ENCODE results near the gene TARBP1. TPM values are rescaled to one million over a fixed set of nuclear protein-coding genes. Genes with fewer than 3 reads are reported as not detected.

Gene TARBP1
- total RNA-seq (10 to 100 TPM; 25.8 to 27.5 TPM), polyA plus RNA-seq (10 to 100 TPM in 1 of 2 donors, 1 to 10 TPM in 1; 10.0 to 14.1 TPM)

- H3K4me3 ChIP-seq (ENCODE audit: low read length in 2 of 2): peak within 1 kb of the TSS; percentile 47 to 63
- POLR2A ChIA-PET (ENCODE audit: partially characterized antibody): interaction anchor here (0.9 to 3.5 kb wide), 21 partner anchors 8 to 1521 kb away, joined by 3 to 35 read pairs (median 4); partner anchors contain the start of genes B3GALNT2, COA6, IRF2BP2 and RBM34
- peaks cover 29% of the 10 kb centered on the region for H3K4me1 ChIP-seq (ENCODE audit: insufficient read depth, low read length)
- Mint-ChIP-seq H3K27ac (peak within 1 kb of the TSS; percentile 57 to 96 (median 89)), H3K27me3 (peaks cover 5 to 9% of the 10 kb centered on the region in 2 donors), H3K4me1 (peaks cover 15 to 44% (median 27%) of the 10 kb centered on the region in 4 donors), H3K36me3 (no peaks in the 10 kb centered on the region), H3K9me3 (no peaks in the 10 kb centered on the region), H3K4me3 (peak within 1 kb of the TSS; percentile 87 to 93 (median 90))
- CTCF ChIA-PET (ENCODE audit: partially characterized antibody): no interaction called here
- no peaks in the 10 kb centered on the region for H3K9me3 ChIP-seq (ENCODE audit: control insufficient read depth in 1 of 2, low read length in 2 of 2)
- peak; percentile 73 to 83 (median 82) for DNase-seq
- no peaks in the 10 kb centered on the region for H3K27me3 ChIP-seq (ENCODE audit: insufficient read depth, low read length)
- intact Hi-C loops (cut with micrococcal nuclease): loop anchor here (1.0 to 5.0 kb wide), 5 partner anchors 120 to 1024 kb away; partner anchors contain the start of genes ARID4B, B3GALNT2, GGPS1 and IRF2BP2
- H3K27ac ChIP-seq (ENCODE audit: low read depth, low read length): peak within 1 kb of the TSS; percentile 42
- H3K36me3 ChIP-seq (ENCODE audit: insufficient read depth, low read length): no peaks in the 10 kb centered on the region
These were observed at the start of gene TARBP1 for GRCh38 chr1:234478481-234479309. TARBP1 (minus strand) TSS chr1:234479179; CDS start chr1:234479103, 76 bp downstream.

GRCh38 chr1:234528074-234528865, 49.3 kb upstream of the TARBP1 start:
- ChIA-PET POLR2A (ENCODE audit: partially characterized antibody) (no interaction called here), CTCF (ENCODE audit: partially characterized antibody) (no interaction called here)
- no peak for DNase-seq
- Histone ChIP-seq H3K27me3 (ENCODE audit: insufficient read depth, low read length) (no peaks in the 10 kb centered on the region), H3K27ac (ENCODE audit: low read depth, low read length) (no peak overlapping the region), H3K4me1 (ENCODE audit: insufficient read depth, low read length) (peaks cover 4% of the 10 kb centered on the region), H3K9me3 (ENCODE audit: control insufficient read depth in 1 of 2, low read length in 2 of 2) (no peaks in the 10 kb centered on the region), H3K36me3 (ENCODE audit: insufficient read depth, low read length) (no peaks in the 10 kb centered on the region), H3K4me3 (ENCODE audit: low read length in 2 of 2) (no peak overlapping the region)
- Mint-ChIP-seq H3K4me3 (no peak overlapping the region), H3K27ac (no peak overlapping the region), H3K36me3 (no peaks in the 10 kb centered on the region), H3K4me1 (peaks cover 0 to 2% (median 0%) of the 10 kb centered on the region in 4 donors), H3K27me3 (peaks cover 10 to 11% of the 10 kb centered on the region in 2 donors), H3K9me3 (no peaks in the 10 kb centered on the region)
- intact Hi-C loops (cut with micrococcal nuclease): no loop called here

GRCh38 chr1:234527346-234527745, 48.4 kb upstream of the TARBP1 start:
- CTCF ChIA-PET (ENCODE audit: partially characterized antibody): no interaction called here
- H3K4me1 ChIP-seq (ENCODE audit: insufficient read depth, low read length): peaks cover 13% of the 10 kb centered on the region
- no peak overlapping the region for H3K27ac Mint-ChIP-seq
- POLR2A ChIA-PET (ENCODE audit: partially characterized antibody): no interaction called here
- no peak overlapping the region for H3K27ac ChIP-seq (ENCODE audit: low read depth, low read length)
- intact Hi-C loops (cut with micrococcal nuclease): no loop called here
- peaks cover 10 to 11% of the 10 kb centered on the region in 2 donors for H3K27me3 Mint-ChIP-seq
- no peaks in the 10 kb centered on the region for H3K9me3 Mint-ChIP-seq
- peaks cover 0 to 2% (median under 1%) of the 10 kb centered on the region in 4 donors for H3K4me1 Mint-ChIP-seq
- no peak for DNase-seq
- no peaks in the 10 kb centered on the region for H3K9me3 ChIP-seq (ENCODE audit: control insufficient read depth in 1 of 2, low read length in 2 of 2)
- H3K4me3 Mint-ChIP-seq: no peak overlapping the region
- H3K27me3 ChIP-seq (ENCODE audit: insufficient read depth, low read length): no peaks in the 10 kb centered on the region
- no peaks in the 10 kb centered on the region for H3K36me3 Mint-ChIP-seq
- H3K36me3 ChIP-seq (ENCODE audit: insufficient read depth, low read length): no peaks in the 10 kb centered on the region
- H3K4me3 ChIP-seq (ENCODE audit: low read length in 2 of 2): no peak overlapping the region

- intact Hi-C loops (cut with micrococcal nuclease): no loop called here
- POLR2A ChIA-PET (ENCODE audit: partially characterized antibody): no interaction called here
These were observed 47.9 kb upstream of the TARBP1 start for GRCh38 chr1:234526922-234527321.

GRCh38 chr1:234525099-234525799, 46.3 kb upstream of the TARBP1 start:
- no peaks in the 10 kb centered on the region for H3K9me3 ChIP-seq (ENCODE audit: control insufficient read depth in 1 of 2, low read length in 2 of 2)
- Mint-ChIP-seq H3K9me3 (no peaks in the 10 kb centered on the region), H3K27me3 (peaks cover 9% of the 10 kb centered on the region in 2 donors), H3K27ac (no peak overlapping the region), H3K4me1 (peaks cover 0 to 2% (median under 1%) of the 10 kb centered on the region in 4 donors), H3K4me3 (no peak overlapping the region), H3K36me3 (no peaks in the 10 kb centered on the region)
- no peak overlapping the region for H3K4me3 ChIP-seq (ENCODE audit: low read length in 2 of 2)
- no peaks in the 10 kb centered on the region for H3K27me3 ChIP-seq (ENCODE audit: insufficient read depth, low read length)
- intact Hi-C loops (cut with micrococcal nuclease): no loop called here
- ChIA-PET POLR2A (ENCODE audit: partially characterized antibody) (no interaction called here), CTCF (ENCODE audit: partially characterized antibody) (interaction anchor here (0.7 kb wide), 1 partner anchor 991 kb away, joined by 3 read pairs; no protein-coding TSS in a partner anchor)
- H3K36me3 ChIP-seq (ENCODE audit: insufficient read depth, low read length): no peaks in the 10 kb centered on the region
- no peak overlapping the region for H3K27ac ChIP-seq (ENCODE audit: low read depth, low read length)
- DNase-seq: no peak
- peaks cover 14% of the 10 kb centered on the region for H3K4me1 ChIP-seq (ENCODE audit: insufficient read depth, low read length)

More at GRCh38 chr1:234526922-234527321, 47.9 kb upstream of the TARBP1 start:
- no peaks in the 10 kb centered on the region for H3K36me3 Mint-ChIP-seq
- no peak overlapping the region for H3K4me3 ChIP-seq (ENCODE audit: low read length in 2 of 2)
- DNase-seq: no peak
- peaks cover 14% of the 10 kb centered on the region for H3K4me1 ChIP-seq (ENCODE audit: insufficient read depth, low read length)
- no peaks in the 10 kb centered on the region for H3K9me3 Mint-ChIP-seq
- H3K4me1 Mint-ChIP-seq: peaks cover 0 to 2% (median under 1%) of the 10 kb centered on the region in 4 donors
- no peaks in the 10 kb centered on the region for H3K9me3 ChIP-seq (ENCODE audit: control insufficient read depth in 1 of 2, low read length in 2 of 2)
- no peak overlapping the region for H3K27ac Mint-ChIP-seq
- peaks cover 7 to 11% of the 10 kb centered on the region in 2 donors for H3K27me3 Mint-ChIP-seq
- H3K4me3 Mint-ChIP-seq: no peak overlapping the region
- H3K27me3 ChIP-seq (ENCODE audit: insufficient read depth, low read length): no peaks in the 10 kb centered on the region
- no peak overlapping the region for H3K27ac ChIP-seq (ENCODE audit: low read depth, low read length)
- no peaks in the 10 kb centered on the region for H3K36me3 ChIP-seq (ENCODE audit: insufficient read depth, low read length)
- CTCF ChIA-PET (ENCODE audit: partially characterized antibody): no interaction called here

GRCh38 chr1:234521836-234522235, 42.9 kb upstream of the TARBP1 start:
- H3K27me3 ChIP-seq (ENCODE audit: insufficient read depth, low read length): no peaks in the 10 kb centered on the region

More at GRCh38 chr1:234521836-234522235, 42.9 kb upstream of the TARBP1 start:
- ChIA-PET CTCF (ENCODE audit: partially characterized antibody) (interaction anchor here (1.1 to 1.4 kb wide), 3 partner anchors 22 to 562 kb away, joined by 3 to 4 read pairs (median 4); no protein-coding TSS in a partner anchor), POLR2A (ENCODE audit: partially characterized antibody) (interaction anchor here (1.0 kb wide), 1 partner anchor 90 kb away, joined by 6 read pairs; no protein-coding TSS in a partner anchor)
- Mint-ChIP-seq H3K4me3 (no peak overlapping the region), H3K36me3 (no peaks in the 10 kb centered on the region), H3K9me3 (no peaks in the 10 kb centered on the region), H3K4me1 (peaks cover 0 to 2% (median under 1%) of the 10 kb centered on the region in 4 donors), H3K27me3 (peaks cover 7 to 9% of the 10 kb centered on the region in 2 donors), H3K27ac (no peak overlapping the region)
- Histone ChIP-seq H3K9me3 (ENCODE audit: control insufficient read depth in 1 of 2, low read length in 2 of 2) (no peaks in the 10 kb centered on the region), H3K27ac (ENCODE audit: low read depth, low read length) (no peak overlapping the region), H3K4me3 (ENCODE audit: low read length in 2 of 2) (no peak overlapping the region), H3K4me1 (ENCODE audit: insufficient read depth, low read length) (peaks cover 14% of the 10 kb centered on the region), H3K36me3 (ENCODE audit: insufficient read depth, low read length) (no peaks in the 10 kb centered on the region)
- no peak for DNase-seq
- intact Hi-C loops (cut with micrococcal nuclease): no loop called here

Measured in CD4-positive, alpha-beta memory T cell (primary cell).